B cell (primary cell): ENCODE data around the gene RPL10A.

Experiments
- EZH2 ChIP-seq: IDR thresholded peaks from 2 replicates; pipeline ENCODE4 v1.6.1; 2012; ENCODE audit warnings: borderline replicate concordance, low read depth, mild to moderate bottlenecking, moderate library complexity, low read length; ENCODE audit not compliant: insufficient read depth, poor library complexity, severe bottlenecking
- TF ChIP-seq, protein P1 (sequence below): fragments of 200-600 bp; IDR thresholded peaks from one replicate; pipeline ENCODE4 v1.8.0; 2022; ENCODE audit warnings: antibody characterized with exemption, mild to moderate bottlenecking

DNA sequence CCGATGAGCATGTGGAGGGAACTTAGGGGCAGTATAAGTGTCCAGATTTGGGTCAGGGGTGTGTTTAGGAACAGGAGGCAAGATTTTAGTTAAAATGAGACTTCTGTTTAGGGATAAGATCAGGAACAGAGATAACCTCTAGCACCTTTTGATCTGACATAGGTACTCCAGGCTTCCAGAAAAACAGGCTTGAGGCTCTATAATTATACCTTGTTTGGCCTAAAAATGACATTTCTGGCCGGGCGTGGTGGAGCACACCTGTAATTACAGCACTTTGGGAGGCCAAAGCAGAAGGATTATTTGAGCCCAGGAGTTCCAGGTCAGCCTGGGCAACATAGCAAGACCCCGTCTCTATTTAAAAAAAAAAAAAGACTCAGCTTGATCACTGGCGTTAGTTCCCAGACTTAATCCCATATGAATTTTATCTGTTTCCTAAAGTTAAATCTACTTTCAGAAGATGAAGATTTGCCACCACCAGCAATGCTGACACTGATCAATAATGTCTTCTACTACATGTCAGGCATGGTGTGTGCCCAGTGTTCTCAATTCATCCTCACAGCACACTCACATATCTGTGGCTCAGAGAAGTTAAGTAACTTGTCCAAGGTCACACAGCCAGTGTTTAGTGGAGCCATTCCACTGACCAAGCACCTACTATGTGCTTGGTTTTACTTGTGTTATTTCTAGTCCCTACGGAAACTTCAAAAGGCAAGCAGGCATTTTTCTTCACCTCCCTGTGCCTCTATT lies 50.5 kb downstream of the RPL10A start:
- TF ChIP-seq, protein P1, sequence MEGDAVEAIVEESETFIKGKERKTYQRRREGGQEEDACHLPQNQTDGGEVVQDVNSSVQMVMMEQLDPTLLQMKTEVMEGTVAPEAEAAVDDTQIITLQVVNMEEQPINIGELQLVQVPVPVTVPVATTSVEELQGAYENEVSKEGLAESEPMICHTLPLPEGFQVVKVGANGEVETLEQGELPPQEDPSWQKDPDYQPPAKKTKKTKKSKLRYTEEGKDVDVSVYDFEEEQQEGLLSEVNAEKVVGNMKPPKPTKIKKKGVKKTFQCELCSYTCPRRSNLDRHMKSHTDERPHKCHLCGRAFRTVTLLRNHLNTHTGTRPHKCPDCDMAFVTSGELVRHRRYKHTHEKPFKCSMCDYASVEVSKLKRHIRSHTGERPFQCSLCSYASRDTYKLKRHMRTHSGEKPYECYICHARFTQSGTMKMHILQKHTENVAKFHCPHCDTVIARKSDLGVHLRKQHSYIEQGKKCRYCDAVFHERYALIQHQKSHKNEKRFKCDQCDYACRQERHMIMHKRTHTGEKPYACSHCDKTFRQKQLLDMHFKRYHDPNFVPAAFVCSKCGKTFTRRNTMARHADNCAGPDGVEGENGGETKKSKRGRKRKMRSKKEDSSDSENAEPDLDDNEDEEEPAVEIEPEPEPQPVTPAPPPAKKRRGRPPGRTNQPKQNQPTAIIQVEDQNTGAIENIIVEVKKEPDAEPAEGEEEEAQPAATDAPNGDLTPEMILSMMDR: no peak
- no peak for TF ChIP-seq EZH2
